Measurements from ENCODE around the gene KIAA2012. TPM values are rescaled to one million over a fixed set of nuclear protein-coding genes. Genes with fewer than 3 reads are reported as not detected.

The KIAA2012 gene
- total and polyA plus RNA-seq, 7 experiments from 2014 or later = not detected

DNA sequence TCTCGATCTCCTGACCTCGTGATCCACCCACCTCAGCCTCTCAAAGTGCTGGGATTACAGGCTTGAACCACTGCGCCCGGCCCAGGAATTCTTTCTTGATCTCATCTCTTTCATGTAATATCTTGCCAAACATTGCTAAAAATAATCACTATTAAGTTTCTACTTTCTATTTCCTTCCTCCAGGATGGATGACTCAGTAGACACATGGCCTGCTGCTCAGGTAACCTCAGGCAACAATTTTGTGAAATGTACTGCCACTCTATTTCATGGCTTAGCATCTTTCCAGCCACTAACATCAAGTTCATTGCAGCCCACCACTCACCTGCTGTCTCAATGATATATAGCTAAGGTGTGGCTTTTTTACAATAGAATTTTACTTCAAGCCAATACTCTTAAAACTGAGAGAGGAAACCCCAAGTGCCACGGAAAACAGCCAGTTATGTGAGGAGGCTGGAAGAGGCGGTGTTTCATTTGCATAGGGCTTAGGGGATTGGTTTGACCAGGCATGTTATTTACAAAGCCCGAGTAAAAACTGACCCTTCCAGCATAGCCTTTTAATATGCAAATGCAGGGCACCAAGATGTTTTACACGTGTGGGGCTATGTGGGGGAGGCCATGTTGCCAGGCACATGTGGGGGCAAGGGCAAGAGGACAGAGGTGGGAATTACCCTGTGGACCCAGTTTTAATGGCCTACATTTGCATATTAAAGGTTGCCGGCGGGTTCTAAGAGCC is 176.6 kb downstream of the KIAA2012 start:
- Mint-ChIP-seq H3K36me3 (peaks cover 0 to 2% (median 0%) of the 10 kb centered on the region in 5 donors), H3K27ac (no peak overlapping the region), H3K27me3 (peaks cover 0 to 10% (median 0%) of the 10 kb centered on the region in 5 donors), H3K4me3 (no peak overlapping the region), H3K4me1 (peaks cover 0 to 7% (median 0%) of the 10 kb centered on the region in 7 donors), H3K9me3 (peaks cover 0 to 1% (median 0%) of the 10 kb centered on the region in 11 donors)
- no peak overlapping the region for H3K27ac ChIP-seq (ENCODE audit: low read depth, low read length)
- no peaks in the 10 kb centered on the region for H3K9me3 ChIP-seq (ENCODE audit: control insufficient read depth in 2 of 3, low read length in 3 of 3)
- DNase-seq = no peak
- intact Hi-C loops (cut with micrococcal nuclease) = no loop called here
- no peak for ATAC-seq
- CTCF ChIA-PET = no interaction called here
- POLR2A ChIA-PET = interaction anchor here (0.8 kb wide), 1 partner anchor 11 kb away, joined by 3 read pairs; the partner anchor contains the start of gene SUMO1
- H3K4me1 ChIP-seq (ENCODE audit: control insufficient read depth in 2 of 2, insufficient read depth in 2 of 2, low read length in 2 of 2) = no peaks in the 10 kb centered on the region
- no peaks in the 10 kb centered on the region for H3K36me3 ChIP-seq (ENCODE audit: control insufficient read depth in 2 of 3, insufficient read depth in 3 of 3, low read length in 3 of 3)
- no peak overlapping the region for H3K4me3 ChIP-seq (ENCODE audit: low read length)
- H3K27me3 ChIP-seq (ENCODE audit: control insufficient read depth in 2 of 2, insufficient read depth in 2 of 2, low read length in 2 of 2) = no peaks in the 10 kb centered on the region

GRCh38 chr2:202251494-202251893 is 178.4 kb downstream of the KIAA2012 start:
- no peak for DNase-seq
- Mint-ChIP-seq H3K4me3 (no peak overlapping the region), H3K27ac (no peak overlapping the region), H3K36me3 (peaks cover 0 to 2% (median 0%) of the 10 kb centered on the region in 5 donors), H3K27me3 (peaks cover 0 to 10% (median 0%) of the 10 kb centered on the region in 5 donors), H3K4me1 (peaks cover 0 to 7% (median 0%) of the 10 kb centered on the region in 7 donors), H3K9me3 (peaks cover 0 to 1% (median 0%) of the 10 kb centered on the region in 11 donors)
- Histone ChIP-seq H3K4me3 (ENCODE audit: low read length) (no peak overlapping the region), H3K27ac (ENCODE audit: low read depth, low read length) (no peak overlapping the region), H3K27me3 (ENCODE audit: control insufficient read depth in 2 of 2, insufficient read depth in 2 of 2, low read length in 2 of 2) (no peaks in the 10 kb centered on the region), H3K4me1 (ENCODE audit: control insufficient read depth in 2 of 2, insufficient read depth in 2 of 2, low read length in 2 of 2) (no peaks in the 10 kb centered on the region), H3K9me3 (ENCODE audit: control insufficient read depth in 2 of 3, low read length in 3 of 3) (no peaks in the 10 kb centered on the region), H3K36me3 (ENCODE audit: control insufficient read depth in 2 of 3, insufficient read depth in 3 of 3, low read length in 3 of 3) (no peaks in the 10 kb centered on the region)
- no peak for ATAC-seq
- ChIA-PET CTCF (no interaction called here), POLR2A (no interaction called here)
- intact Hi-C loops (cut with micrococcal nuclease) = no loop called here

Other genes starting within 250 kb of the KIAA2012 start
- gene FZD7, start 39.4 kb upstream of the KIAA2012 start, total RNA-seq = under 1 TPM; 0.27 to 0.99 (median 0.43) TPM
- gene FZD7, start 39.4 kb upstream of the KIAA2012 start, polyA plus RNA-seq = under 1 TPM in 1 of 2 donors, not detected in 1; 0.17 TPM
- 100 to 1,000 TPM in 1 of 5 experiments, 10 to 100 TPM in 4; 48.1 to 104 (median 56.8) TPM for gene SUMO1, start 165.3 kb downstream of the KIAA2012 start, total RNA-seq
- gene SUMO1, start 165.3 kb downstream of the KIAA2012 start, polyA plus RNA-seq = 100 to 1,000 TPM; 103 to 186 TPM
- gene NOP58, start 192.5 kb downstream of the KIAA2012 start, total RNA-seq = 100 to 1,000 TPM; 105 to 259 (median 110) TPM
- gene NOP58, start 192.5 kb downstream of the KIAA2012 start, polyA plus RNA-seq = 100 to 1,000 TPM in 1 of 2 donors, 10 to 100 TPM in 1; 90.8 to 103 TPM

All from naive thymus-derived CD4-positive, alpha-beta T cell (primary cell).